ENCODE data around the gene CEP192.

- TF ChIP-seq, protein P1, sequence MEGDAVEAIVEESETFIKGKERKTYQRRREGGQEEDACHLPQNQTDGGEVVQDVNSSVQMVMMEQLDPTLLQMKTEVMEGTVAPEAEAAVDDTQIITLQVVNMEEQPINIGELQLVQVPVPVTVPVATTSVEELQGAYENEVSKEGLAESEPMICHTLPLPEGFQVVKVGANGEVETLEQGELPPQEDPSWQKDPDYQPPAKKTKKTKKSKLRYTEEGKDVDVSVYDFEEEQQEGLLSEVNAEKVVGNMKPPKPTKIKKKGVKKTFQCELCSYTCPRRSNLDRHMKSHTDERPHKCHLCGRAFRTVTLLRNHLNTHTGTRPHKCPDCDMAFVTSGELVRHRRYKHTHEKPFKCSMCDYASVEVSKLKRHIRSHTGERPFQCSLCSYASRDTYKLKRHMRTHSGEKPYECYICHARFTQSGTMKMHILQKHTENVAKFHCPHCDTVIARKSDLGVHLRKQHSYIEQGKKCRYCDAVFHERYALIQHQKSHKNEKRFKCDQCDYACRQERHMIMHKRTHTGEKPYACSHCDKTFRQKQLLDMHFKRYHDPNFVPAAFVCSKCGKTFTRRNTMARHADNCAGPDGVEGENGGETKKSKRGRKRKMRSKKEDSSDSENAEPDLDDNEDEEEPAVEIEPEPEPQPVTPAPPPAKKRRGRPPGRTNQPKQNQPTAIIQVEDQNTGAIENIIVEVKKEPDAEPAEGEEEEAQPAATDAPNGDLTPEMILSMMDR (IDR thresholded peaks at IDR 0.05; ENCODE audit: insufficient read depth, low read length), result no peak
- TF ChIP-seq POLR2AphosphoS5 (IDR thresholded peaks at IDR 0.05; ENCODE audit: low read depth), result no peak
Observed at GRCh38 chr18:12989397-12990122, 1.6 kb upstream of the CEP192 start.

Data from HL-60 (cell line).